ENCODE data around the gene TBC1D19.

Gene TBC1D19

GRCh38 chr4:26751838-26752237, 168.0 kb downstream of the TBC1D19 start:
- Histone ChIP-seq H4K20me1 (ENCODE audit: insufficient read depth, low read length, poor library complexity, severe bottlenecking) (no peaks in the 10 kb centered on the region), H3K4me2 (ENCODE audit: low read depth, low read length, poor library complexity, severe bottlenecking) (no peak overlapping the region), H3K9me3 (ENCODE audit: insufficient read depth, low read depth, low read length) (no peaks in the 10 kb centered on the region), H2AFZ (ENCODE audit: low read length) (no peak overlapping the region), H3K27me3 (ENCODE audit: insufficient read depth, low read length, poor library complexity, severe bottlenecking) (no peaks in the 10 kb centered on the region), H3K4me1 (ENCODE audit: insufficient read depth, low read length, poor library complexity, severe bottlenecking) (peaks cover 49% of the 10 kb centered on the region), H3K9ac (ENCODE audit: low read depth, low read length, poor library complexity, severe bottlenecking) (no peak overlapping the region), H3K36me3 (ENCODE audit: insufficient read depth, low read length) (no peaks in the 10 kb centered on the region), H3F3A (ENCODE audit: low read depth) (no peaks in the 10 kb centered on the region), H3K9me2 (replicated peaks; ENCODE audit: low read depth, low read length) (no peaks in the 10 kb centered on the region), H3K79me2 (ENCODE audit: insufficient read depth, low read length) (no peaks in the 10 kb centered on the region), H3K4me3 (ENCODE audit: low read length, poor library complexity, severe bottlenecking) (no peak overlapping the region)
- TF ChIP-seq EZH2phosphoT487 (IDR thresholded peaks at IDR 0.05; ENCODE audit: borderline replicate concordance) (no peak), CTCF (conservative IDR thresholded peaks at IDR 0.05; ENCODE audit: low read length) (no peak)

- Histone ChIP-seq H3F3A (ENCODE audit: low read depth) (no peaks in the 10 kb centered on the region), H2AFZ (ENCODE audit: low read length) (no peak overlapping the region), H4K20me1 (ENCODE audit: insufficient read depth, low read length, poor library complexity, severe bottlenecking) (no peaks in the 10 kb centered on the region), H3K79me2 (ENCODE audit: insufficient read depth, low read length) (no peaks in the 10 kb centered on the region), H3K4me1 (ENCODE audit: insufficient read depth, low read length, poor library complexity, severe bottlenecking) (peaks cover 36% of the 10 kb centered on the region), H3K36me3 (ENCODE audit: insufficient read depth, low read length) (no peaks in the 10 kb centered on the region), H3K9me2 (replicated peaks; ENCODE audit: low read depth, low read length) (no peaks in the 10 kb centered on the region), H3K27me3 (ENCODE audit: insufficient read depth, low read length, poor library complexity, severe bottlenecking) (no peaks in the 10 kb centered on the region), H3K9ac (ENCODE audit: low read depth, low read length, poor library complexity, severe bottlenecking) (no peak overlapping the region), H3K4me3 (ENCODE audit: low read length, poor library complexity, severe bottlenecking) (no peak overlapping the region), H3K9me3 (ENCODE audit: insufficient read depth, low read depth, low read length) (no peaks in the 10 kb centered on the region), H3K4me2 (ENCODE audit: low read depth, low read length, poor library complexity, severe bottlenecking) (no peak overlapping the region)
- no peak for TF ChIP-seq CTCF (conservative IDR thresholded peaks at IDR 0.05; ENCODE audit: low read length)
- no peak for TF ChIP-seq EZH2phosphoT487 (IDR thresholded peaks at IDR 0.05; ENCODE audit: borderline replicate concordance)
Observed at GRCh38 chr4:26753187-26753586, 169.3 kb downstream of the TBC1D19 start.

- Histone ChIP-seq H3K4me3 (ENCODE audit: low read length, poor library complexity, severe bottlenecking) (no peak overlapping the region), H4K20me1 (ENCODE audit: insufficient read depth, low read length, poor library complexity, severe bottlenecking) (no peaks in the 10 kb centered on the region), H3K27me3 (ENCODE audit: insufficient read depth, low read length, poor library complexity, severe bottlenecking) (no peaks in the 10 kb centered on the region), H3K9me2 (replicated peaks; ENCODE audit: low read depth, low read length) (no peaks in the 10 kb centered on the region), H3K4me1 (ENCODE audit: insufficient read depth, low read length, poor library complexity, severe bottlenecking) (peaks cover 31% of the 10 kb centered on the region), H3K36me3 (ENCODE audit: insufficient read depth, low read length) (no peaks in the 10 kb centered on the region), H3K9me3 (ENCODE audit: insufficient read depth, low read depth, low read length) (no peaks in the 10 kb centered on the region), H3F3A (ENCODE audit: low read depth) (no peaks in the 10 kb centered on the region), H3K9ac (ENCODE audit: low read depth, low read length, poor library complexity, severe bottlenecking) (no peak overlapping the region), H2AFZ (ENCODE audit: low read length) (no peak overlapping the region), H3K4me2 (ENCODE audit: low read depth, low read length, poor library complexity, severe bottlenecking) (no peak overlapping the region), H3K79me2 (ENCODE audit: insufficient read depth, low read length) (no peaks in the 10 kb centered on the region)
- no peak for TF ChIP-seq EZH2phosphoT487 (IDR thresholded peaks at IDR 0.05; ENCODE audit: borderline replicate concordance)
- no peak for TF ChIP-seq CTCF (conservative IDR thresholded peaks at IDR 0.05; ENCODE audit: low read length)
Observed at GRCh38 chr4:26753617-26754016, 169.7 kb downstream of the TBC1D19 start.

Measured in Loucy (cell line).